Activated B cell treated with CpG ODN at 0.5 μM for 24 hours (primary cell): ENCODE data around the gene ITGAE. TPM values are rescaled to one million over a fixed set of nuclear protein-coding genes. Genes with fewer than 3 reads are reported as not detected.
A peak's percentile ranks its signal among the peaks of the same experiment; 100 is the strongest.

Source experiments
- ATAC-seq: fragments of 200-7000 bp; cut with Tn5 transposase; one replicate; pipeline ENCODE4 v1.10.0; 2021; ENCODE audit warnings: low read depth, mild to moderate bottlenecking, moderate library complexity
- CTCF ChIA-PET: fragments of 350-600 bp; sonication (Branson Sonifier 250); formaldehyde crosslinking; loops from one replicate; lab custom pipeline; 2021; ENCODE audit warnings: antibody characterized with exemption; lab: Charles Lee
- POLR2A ChIA-PET: fragments of 350-600 bp; sonication (Branson Sonifier 250); formaldehyde crosslinking; loops from one replicate; lab custom pipeline; 2021; ENCODE audit warnings: antibody characterized with exemption; lab: Charles Lee
- DNase-seq: peaks from one replicate; pipeline ENCODE4 v3.0.0; 2022
- H3K27ac Mint-ChIP-seq: one replicate; pipeline ENCODE4 v1.8.0; 2020; ENCODE audit warnings: mixed read lengths
- H3K27me3 Mint-ChIP-seq: one replicate; pipeline ENCODE4 v1.8.0; 2021; ENCODE audit warnings: mixed read lengths
- H3K36me3 Mint-ChIP-seq: one replicate; pipeline ENCODE4 v1.8.0; 2021; ENCODE audit warnings: low read depth, mixed read lengths
- H3K4me1 Mint-ChIP-seq: one replicate; pipeline ENCODE4 v1.8.0; 2021; ENCODE audit warnings: mixed read lengths
- H3K4me3 Mint-ChIP-seq: one replicate; pipeline ENCODE4 v1.8.0; 2020; ENCODE audit warnings: mild to moderate bottlenecking, mixed read lengths
- H3K9me3 Mint-ChIP-seq: one replicate; pipeline ENCODE4 v1.8.0; 2020; ENCODE audit warnings: mixed read lengths
- intact Hi-C: fragments of 100-400 bp; cut with micrococcal nuclease; formaldehyde crosslinking; loops from one replicate; pipeline ENCODE4 v1.15.1; 2024
- total RNA-seq: library from RNA; stranded (reverse); gene quantifications from 2 replicates; pipeline ENCODE4 v1.2.3, GENCODE V29; 2022
- TF ChIP-seq, protein P1 (sequence below): fragments of 200-600 bp; IDR thresholded peaks from one replicate; pipeline ENCODE4 v1.8.0; 2022; ENCODE audit warnings: antibody characterized with exemption, mild to moderate bottlenecking

Gene ITGAE
- total RNA-seq, 1 donor from 2014 or later: 45.3 TPM

GRCh38 chr17:3699951-3700350 lies 101.0 kb downstream of the ITGAE start:
- Mint-ChIP-seq H3K4me3 (no peak overlapping the region), H3K4me1 (peaks cover 71% of the 10 kb centered on the region), H3K27ac (no peak overlapping the region), H3K9me3 (peaks cover 2% of the 10 kb centered on the region), H3K27me3 (no peaks in the 10 kb centered on the region), H3K36me3 (peaks cover 13% of the 10 kb centered on the region)
- no peak for DNase-seq
- ChIA-PET CTCF (no interaction called here), POLR2A (interaction anchor here (0.6 to 2.7 kb wide), 3 partner anchors 11 to 144 kb away, joined by 5 to 19 read pairs (median 12); no protein-coding TSS in a partner anchor)
- TF ChIP-seq, protein P1, sequence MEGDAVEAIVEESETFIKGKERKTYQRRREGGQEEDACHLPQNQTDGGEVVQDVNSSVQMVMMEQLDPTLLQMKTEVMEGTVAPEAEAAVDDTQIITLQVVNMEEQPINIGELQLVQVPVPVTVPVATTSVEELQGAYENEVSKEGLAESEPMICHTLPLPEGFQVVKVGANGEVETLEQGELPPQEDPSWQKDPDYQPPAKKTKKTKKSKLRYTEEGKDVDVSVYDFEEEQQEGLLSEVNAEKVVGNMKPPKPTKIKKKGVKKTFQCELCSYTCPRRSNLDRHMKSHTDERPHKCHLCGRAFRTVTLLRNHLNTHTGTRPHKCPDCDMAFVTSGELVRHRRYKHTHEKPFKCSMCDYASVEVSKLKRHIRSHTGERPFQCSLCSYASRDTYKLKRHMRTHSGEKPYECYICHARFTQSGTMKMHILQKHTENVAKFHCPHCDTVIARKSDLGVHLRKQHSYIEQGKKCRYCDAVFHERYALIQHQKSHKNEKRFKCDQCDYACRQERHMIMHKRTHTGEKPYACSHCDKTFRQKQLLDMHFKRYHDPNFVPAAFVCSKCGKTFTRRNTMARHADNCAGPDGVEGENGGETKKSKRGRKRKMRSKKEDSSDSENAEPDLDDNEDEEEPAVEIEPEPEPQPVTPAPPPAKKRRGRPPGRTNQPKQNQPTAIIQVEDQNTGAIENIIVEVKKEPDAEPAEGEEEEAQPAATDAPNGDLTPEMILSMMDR: no peak
- no peak for ATAC-seq
- intact Hi-C loops: loop anchor here (5.0 kb wide), 1 partner anchor 212 kb away; no protein-coding TSS in a partner anchor

- ChIA-PET POLR2A (interaction anchor here (3.9 to 6.5 kb wide), 3 partner anchors 11 to 28 kb away, joined by 44 to 315 read pairs (median 112); partner anchors contain the start of gene HASPIN), CTCF (no interaction called here)
- peaks cover 77% of the 10 kb centered on the region for H3K4me1 Mint-ChIP-seq
- ATAC-seq (no peak), DNase-seq (no peak)
- H3K27ac Mint-ChIP-seq: peak overlapping the region; percentile 65
- peaks cover 2% of the 10 kb centered on the region for H3K9me3 Mint-ChIP-seq
- no peaks in the 10 kb centered on the region for H3K27me3 Mint-ChIP-seq
- intact Hi-C loops: loop anchor here (5.0 kb wide), 1 partner anchor 214 kb away; no protein-coding TSS in a partner anchor
- peaks cover 24% of the 10 kb centered on the region for H3K36me3 Mint-ChIP-seq
- TF ChIP-seq, protein P1: no peak
- H3K4me3 Mint-ChIP-seq: no peak overlapping the region
These were observed 102.8 kb downstream of the ITGAE start for GRCh38 chr17:3698139-3698538.

DNA sequence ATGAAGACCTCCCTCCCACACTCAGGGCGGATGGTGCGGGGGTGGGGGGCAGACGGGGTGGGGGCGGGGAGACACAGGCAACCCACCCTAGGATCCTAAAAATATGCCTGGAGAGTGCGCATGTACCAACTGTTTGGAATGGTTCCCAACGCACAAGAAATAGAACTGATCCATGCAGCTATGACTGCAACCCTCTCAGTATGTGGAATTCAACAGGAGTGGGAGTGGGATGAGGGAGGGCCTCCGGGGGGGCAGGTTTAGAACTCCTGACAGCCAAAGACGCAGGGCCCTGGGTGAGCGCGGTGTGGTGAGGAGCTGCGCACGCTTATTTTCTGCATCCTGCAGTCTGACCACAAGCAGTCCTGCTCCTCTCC lies 103.9 kb downstream of the ITGAE start:
- Mint-ChIP-seq H3K27me3 (no peaks in the 10 kb centered on the region), H3K36me3 (peaks cover 22% of the 10 kb centered on the region), H3K4me1 (peaks cover 77% of the 10 kb centered on the region), H3K4me3 (peak overlapping the region; percentile 99), H3K9me3 (no peaks in the 10 kb centered on the region), H3K27ac (peak overlapping the region; percentile 97)
- ATAC-seq (no peak), DNase-seq (no peak)
- POLR2A ChIA-PET: interaction anchor here (1.2 to 6.5 kb wide), 10 partner anchors 9 to 208 kb away, joined by 3 to 315 read pairs (median 14); partner anchors contain the start of genes CTNS, HASPIN and SHPK
- intact Hi-C loops: loop anchor here (5.0 kb wide), 1 partner anchor 215 kb away; no protein-coding TSS in a partner anchor
- TF ChIP-seq, protein P1: no peak
- CTCF ChIA-PET: interaction anchor here (1.2 to 2.4 kb wide), 5 partner anchors 14 to 41 kb away, joined by 6 to 22 read pairs (median 8); no protein-coding TSS in a partner anchor

DNA sequence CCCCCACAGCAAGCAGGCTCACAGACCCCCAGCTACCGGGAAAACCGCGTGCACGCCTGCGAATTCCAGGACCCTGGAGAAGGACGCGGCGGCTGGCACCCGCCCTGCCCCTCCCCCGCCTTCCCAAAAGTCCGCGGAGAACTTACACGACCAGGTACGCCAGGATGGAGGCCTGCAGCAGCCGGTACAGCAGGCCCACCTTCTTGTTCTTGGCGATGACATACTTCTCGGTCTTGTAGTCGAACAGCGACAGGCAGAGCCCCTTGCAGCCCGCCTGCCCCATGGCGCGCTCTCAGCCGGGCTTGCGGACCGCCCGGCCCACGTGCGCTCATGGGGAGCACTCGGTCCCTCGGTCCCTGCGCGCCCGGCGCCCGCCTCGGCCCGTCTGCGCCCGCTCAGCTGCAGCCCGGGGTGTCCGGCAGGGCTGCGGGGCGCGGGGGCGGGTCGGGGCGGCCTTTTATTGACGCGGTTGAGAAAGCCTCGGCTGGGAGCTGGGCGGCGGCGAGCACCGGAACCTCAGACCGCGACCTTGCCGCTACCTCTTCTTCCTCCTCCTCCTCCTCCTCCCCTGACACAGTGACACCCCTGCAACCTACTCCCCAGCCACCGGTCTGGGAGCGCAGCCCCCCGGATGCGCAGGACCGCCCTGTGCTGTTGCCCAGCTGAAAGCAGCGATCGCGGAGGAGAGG lies 105.1 kb downstream of the ITGAE start, which contains the start of gene P2RX5:
P2RX5 (minus strand) TSS at position 433 of the 689 bp plus-strand sequence; CDS start at position 283, 150 bp downstream.
- intact Hi-C loops: loop anchor here (1.0 to 5.0 kb wide), 2 partner anchors 27 to 216 kb away; partner anchors contain the start of gene HASPIN
- ChIA-PET POLR2A (interaction anchor here (0.6 to 6.5 kb wide), 19 partner anchors 12 to 1253 kb away, joined by 3 to 315 read pairs (median 7); partner anchors contain the start of genes CTNS, EMC6, HASPIN and SHPK), CTCF (interaction anchor here (0.8 to 2.6 kb wide), 13 partner anchors 11 to 132 kb away, joined by 3 to 22 read pairs (median 6); partner anchors contain the start of gene HASPIN)
- H3K27ac Mint-ChIP-seq: peak within 1 kb of the TSS; percentile 97
- H3K9me3 Mint-ChIP-seq: no peaks in the 10 kb centered on the region
- DNase-seq (peak; percentile 66), ATAC-seq (peak; percentile 58)
- no peaks in the 10 kb centered on the region for H3K27me3 Mint-ChIP-seq
- peak within 1 kb of the TSS; percentile 99 for H3K4me3 Mint-ChIP-seq
- TF ChIP-seq, protein P1: no peak
- peaks cover 77% of the 10 kb centered on the region for H3K4me1 Mint-ChIP-seq
- H3K36me3 Mint-ChIP-seq: peaks cover 30% of the 10 kb centered on the region
